NB4 (cell line): Measurements from ENCODE around the gene EDC3.
"Not testable (repeated sequence)": the region's sequence is repeated elsewhere in the genome, so short reads cannot be mapped to it uniquely, and the experiment has no call there.

ENCODE experiments used
- DNase-seq: peaks from one replicate; pipeline ENCODE4 v3.0.0; 2010; ENCODE audit warnings: low read depth
- H3K4me3 ChIP-seq: one replicate; pipeline ENCODE4 v1.5.1; 2011; ENCODE audit warnings: mild to moderate bottlenecking, low read depth, low read length, moderate library complexity
- MYC ChIP-seq: IDR thresholded peaks from 2 replicates; pipeline ENCODE4 v1.6.1; 2011; ENCODE audit warnings: low read depth, low read length
- POLR2A ChIP-seq: IDR thresholded peaks from 2 replicates; pipeline ENCODE4 v1.6.1; 2011; ENCODE audit warnings: mild to moderate bottlenecking; ENCODE audit not compliant: insufficient read length; ENCODE audit errors: extremely low read depth
- TF ChIP-seq, protein P1 (sequence below): IDR thresholded peaks from 2 replicates; pipeline ENCODE4 v1.6.1; 2011; ENCODE audit warnings: low read depth, low read length
- TF ChIP-seq, protein P2 (sequence below): IDR thresholded peaks from one replicate; pipeline ENCODE4 v1.5.1; 2012; ENCODE audit warnings: low read depth, low read length

The EDC3 gene

DNA sequence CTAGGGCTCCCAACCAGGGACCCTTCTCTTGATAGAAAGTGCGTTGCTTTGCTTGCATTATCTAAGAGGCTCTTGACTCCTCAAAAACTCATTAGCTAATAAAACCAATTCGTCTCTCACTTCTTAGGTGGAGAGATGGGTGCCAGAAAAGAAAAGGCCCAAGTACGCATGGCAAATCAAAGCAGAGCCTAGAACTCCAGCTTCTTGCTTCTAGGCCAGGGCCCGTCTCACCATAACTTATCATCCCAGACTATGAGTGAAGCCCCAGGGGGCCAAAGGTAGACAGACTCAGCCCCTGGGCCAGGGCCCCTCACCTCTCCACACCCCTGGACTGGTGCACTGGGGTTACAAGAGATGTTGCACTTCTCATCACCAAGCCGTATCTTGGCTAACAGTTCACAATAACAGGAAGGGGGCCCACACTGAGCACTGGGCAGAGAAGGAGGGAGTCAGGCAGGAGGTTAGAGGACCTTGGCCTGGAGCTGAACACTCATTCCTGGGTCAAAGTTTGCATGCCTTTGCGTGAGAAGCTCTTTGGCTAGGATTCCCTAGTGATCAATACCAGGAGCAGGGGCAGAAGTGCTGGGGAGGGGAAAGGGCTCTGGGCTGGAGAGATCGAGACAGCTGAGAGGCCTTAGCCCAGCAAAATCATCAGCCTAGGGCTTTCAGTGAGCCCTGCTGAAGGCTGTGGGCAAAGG is 34.9 kb upstream of the EDC3 start:
- no peak for DNase-seq
- TF ChIP-seq MYC (no peak), POLR2A (no peak)
- TF ChIP-seq, protein P1, sequence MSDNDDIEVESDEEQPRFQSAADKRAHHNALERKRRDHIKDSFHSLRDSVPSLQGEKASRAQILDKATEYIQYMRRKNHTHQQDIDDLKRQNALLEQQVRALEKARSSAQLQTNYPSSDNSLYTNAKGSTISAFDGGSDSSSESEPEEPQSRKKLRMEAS = no peak
- TF ChIP-seq, protein P2, sequence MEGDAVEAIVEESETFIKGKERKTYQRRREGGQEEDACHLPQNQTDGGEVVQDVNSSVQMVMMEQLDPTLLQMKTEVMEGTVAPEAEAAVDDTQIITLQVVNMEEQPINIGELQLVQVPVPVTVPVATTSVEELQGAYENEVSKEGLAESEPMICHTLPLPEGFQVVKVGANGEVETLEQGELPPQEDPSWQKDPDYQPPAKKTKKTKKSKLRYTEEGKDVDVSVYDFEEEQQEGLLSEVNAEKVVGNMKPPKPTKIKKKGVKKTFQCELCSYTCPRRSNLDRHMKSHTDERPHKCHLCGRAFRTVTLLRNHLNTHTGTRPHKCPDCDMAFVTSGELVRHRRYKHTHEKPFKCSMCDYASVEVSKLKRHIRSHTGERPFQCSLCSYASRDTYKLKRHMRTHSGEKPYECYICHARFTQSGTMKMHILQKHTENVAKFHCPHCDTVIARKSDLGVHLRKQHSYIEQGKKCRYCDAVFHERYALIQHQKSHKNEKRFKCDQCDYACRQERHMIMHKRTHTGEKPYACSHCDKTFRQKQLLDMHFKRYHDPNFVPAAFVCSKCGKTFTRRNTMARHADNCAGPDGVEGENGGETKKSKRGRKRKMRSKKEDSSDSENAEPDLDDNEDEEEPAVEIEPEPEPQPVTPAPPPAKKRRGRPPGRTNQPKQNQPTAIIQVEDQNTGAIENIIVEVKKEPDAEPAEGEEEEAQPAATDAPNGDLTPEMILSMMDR = no peak
- no peak overlapping the region for H3K4me3 ChIP-seq

DNA sequence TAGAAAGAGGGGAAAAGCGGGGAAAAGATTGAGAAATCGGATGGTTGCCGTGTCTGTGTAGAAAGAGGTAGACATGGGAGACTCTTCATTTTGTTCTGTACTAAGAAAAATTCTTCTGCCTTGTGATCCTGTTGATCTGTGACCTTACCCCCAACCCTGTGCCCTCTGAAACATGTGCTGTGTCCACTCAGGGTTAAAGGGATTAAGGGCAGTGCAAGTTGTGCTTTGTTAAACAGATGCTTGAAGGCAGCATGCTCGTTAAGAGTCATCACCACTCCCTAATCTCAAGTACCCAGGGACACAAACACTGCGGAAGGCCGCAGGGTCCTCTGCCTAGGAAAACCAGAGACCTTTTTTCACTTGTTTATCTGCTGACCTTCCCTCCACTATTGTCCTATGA is 33.5 kb upstream of the EDC3 start:
- not testable (repeated sequence) for H3K4me3 ChIP-seq, DNase-seq

DNA sequence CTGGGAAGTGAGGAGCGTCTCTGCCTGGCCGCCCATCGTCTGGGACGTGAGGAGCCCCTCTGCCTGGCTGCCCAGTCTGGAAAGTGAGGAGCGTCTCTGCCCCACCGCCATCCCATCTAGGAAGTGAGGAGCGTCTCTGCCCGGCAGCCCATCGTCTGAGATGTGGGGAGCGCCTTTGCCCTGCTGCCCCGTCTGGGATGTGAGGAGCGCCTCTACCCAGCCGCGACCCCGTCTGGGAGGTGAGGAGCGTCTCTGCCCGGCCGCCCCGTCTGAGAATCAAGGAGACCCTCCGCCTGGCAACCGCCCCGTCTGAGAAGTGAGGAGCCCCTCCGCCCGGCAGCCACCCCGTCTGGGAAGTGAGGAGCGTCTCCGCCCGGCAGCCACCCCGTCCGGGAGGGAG is 32.9 kb upstream of the EDC3 start:
- DNase-seq = not testable (repeated sequence)

DNA sequence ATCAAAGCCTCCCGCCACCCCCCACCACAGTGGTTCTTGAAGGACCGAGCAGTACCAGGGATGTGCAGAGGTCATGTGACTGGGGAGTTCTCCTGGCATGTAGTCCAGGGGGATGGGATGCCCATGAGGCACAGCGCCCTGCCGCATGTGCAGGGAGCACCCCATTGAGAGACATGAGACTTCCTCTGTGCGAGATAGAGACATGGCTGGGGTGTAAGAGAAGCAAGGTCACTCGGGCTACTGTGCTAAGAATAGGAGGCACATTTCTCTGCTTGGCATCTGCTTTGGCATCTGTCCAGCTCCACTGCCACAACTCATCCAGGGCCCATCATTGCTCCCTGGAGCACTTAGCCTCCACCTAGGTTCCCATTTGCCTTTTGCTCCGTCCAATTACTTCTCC is 31.9 kb upstream of the EDC3 start:
- no peak for DNase-seq
- TF ChIP-seq, protein P2 = no peak
- TF ChIP-seq MYC = no peak
- TF ChIP-seq POLR2A = no peak
- TF ChIP-seq, protein P1 = no peak
- no peak overlapping the region for H3K4me3 ChIP-seq

More for the DNA sequence above, 32.9 kb upstream of the EDC3 start:
- H3K4me3 ChIP-seq = not testable (repeated sequence)

DNA sequence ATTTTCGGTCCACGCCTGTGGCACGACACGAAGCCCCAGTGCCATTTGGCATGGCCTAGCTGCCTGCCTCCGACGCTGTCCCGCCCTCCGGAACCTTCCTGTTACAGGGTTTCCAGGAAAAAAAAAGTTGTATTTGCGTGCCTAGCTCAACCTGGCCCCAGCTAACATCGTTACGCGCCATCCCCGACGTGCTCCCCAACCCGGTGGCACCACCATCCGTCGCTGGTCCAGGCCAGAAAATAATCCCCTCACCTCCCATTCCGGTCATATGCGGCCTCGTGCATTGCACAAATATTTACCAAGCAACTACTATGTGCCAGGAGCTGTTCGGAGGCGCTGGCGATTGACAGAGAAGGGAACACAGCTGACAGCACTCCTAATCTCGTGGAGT is 30.9 kb upstream of the EDC3 start:
- TF ChIP-seq, protein P1 = no peak
- no peak for TF ChIP-seq POLR2A
- TF ChIP-seq, protein P2 = no peak
- TF ChIP-seq MYC = no peak
- DNase-seq = no peak
- no peak overlapping the region for H3K4me3 ChIP-seq

DNA sequence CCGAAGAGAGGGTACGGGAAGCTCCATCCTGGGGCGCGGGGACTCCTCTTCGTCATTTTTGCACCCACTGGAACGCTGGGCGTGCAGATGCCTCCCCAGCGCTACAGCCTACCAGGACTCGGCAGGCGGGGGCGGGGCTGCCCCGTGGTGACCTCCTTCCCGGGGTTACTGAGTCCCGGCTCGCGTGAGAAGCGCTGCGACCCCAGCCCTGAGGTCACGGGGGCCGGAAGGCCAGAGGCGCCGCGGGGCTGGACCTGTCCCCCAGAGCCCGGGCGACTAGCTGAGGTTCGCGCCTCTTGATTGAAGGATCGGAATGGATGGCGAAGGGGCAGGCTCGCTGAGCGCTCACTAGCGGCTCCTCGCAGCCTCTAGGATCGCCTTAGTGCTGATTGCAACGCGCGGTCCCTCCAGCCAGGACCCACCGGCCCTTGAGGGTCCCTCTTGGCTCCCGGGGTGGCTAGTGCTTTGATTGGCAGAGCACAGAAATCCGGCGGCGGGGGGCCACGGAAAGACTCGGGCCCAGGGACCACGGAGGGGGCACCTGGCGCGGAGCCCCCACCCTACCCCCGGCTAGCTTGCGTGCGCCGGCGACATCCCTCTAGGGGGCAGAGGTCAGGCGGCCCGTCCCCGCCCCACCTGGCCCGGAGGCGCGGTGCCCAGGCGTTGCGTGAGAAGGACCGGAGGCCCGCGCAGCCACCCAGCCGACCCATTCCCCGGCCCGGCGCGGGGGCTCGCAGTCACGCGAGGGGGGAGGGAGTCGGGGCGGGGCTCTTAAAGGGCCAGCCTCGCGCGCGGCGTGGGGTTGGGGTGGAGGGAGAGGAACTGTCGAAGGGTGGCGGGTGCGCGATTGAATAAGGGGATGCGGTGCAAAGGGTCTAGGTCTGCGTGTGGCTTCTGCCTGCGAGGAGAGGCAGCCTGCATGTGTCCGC is 30.3 kb upstream of the EDC3 start:
- peak overlapping the region; percentile 36 for H3K4me3 ChIP-seq
- peak; percentile 72 for DNase-seq
- TF ChIP-seq POLR2A (no peak), MYC (peak; percentile 34; the same call in 1 of the 2 replicates)
- TF ChIP-seq, protein P1 = peak; percentile 1; the same call in 1 of the 2 replicates

DNA sequence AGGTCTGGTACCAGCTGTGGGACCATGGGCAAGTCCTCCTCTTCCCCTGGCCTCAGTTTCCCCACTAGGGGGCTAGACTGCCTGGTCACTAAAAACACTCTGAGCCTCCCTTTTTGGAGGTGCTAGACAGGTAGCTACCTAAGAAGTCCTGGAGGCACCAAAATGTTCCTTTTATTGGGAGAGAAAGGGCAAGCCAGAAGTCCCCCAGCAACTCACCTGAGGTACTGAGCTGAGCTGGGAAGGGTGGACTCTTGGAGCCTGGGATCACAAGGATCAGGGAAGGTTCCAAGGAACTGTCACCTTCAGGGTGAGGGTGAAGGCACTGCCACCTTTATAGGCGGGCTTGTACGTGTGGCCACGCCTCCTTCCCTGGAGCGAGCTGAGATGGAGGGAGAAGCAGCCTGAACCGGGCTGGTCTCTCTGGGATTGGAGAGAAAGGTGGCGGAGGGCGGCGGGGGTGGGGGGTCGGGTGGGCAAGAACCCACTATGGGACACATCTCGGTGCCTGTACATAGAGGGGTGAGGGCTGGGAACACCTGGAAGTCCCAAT is 29.5 kb upstream of the EDC3 start, which contains the start of gene CYP1A1:
Gene CYP1A1, minus strand, starts transcription at position 304 of the 550 bp plus-strand sequence. CDS start 2,431 bp downstream, outside the sequence.
- DNase-seq = peak; percentile 29
- peak within 1 kb of the TSS; percentile 36 for H3K4me3 ChIP-seq
- TF ChIP-seq POLR2A (no peak), MYC (no peak)
- TF ChIP-seq, protein P2 = no peak
- TF ChIP-seq, protein P1 = no peak
